ENCODE results near the gene MEF2A.
A peak's percentile ranks its signal among the peaks of the same experiment; 100 is the strongest.
"Not testable (repeated sequence)": the region's sequence is repeated elsewhere in the genome, so short reads cannot be mapped to it uniquely, and the experiment has no call there.

Gene MEF2A

DNA sequence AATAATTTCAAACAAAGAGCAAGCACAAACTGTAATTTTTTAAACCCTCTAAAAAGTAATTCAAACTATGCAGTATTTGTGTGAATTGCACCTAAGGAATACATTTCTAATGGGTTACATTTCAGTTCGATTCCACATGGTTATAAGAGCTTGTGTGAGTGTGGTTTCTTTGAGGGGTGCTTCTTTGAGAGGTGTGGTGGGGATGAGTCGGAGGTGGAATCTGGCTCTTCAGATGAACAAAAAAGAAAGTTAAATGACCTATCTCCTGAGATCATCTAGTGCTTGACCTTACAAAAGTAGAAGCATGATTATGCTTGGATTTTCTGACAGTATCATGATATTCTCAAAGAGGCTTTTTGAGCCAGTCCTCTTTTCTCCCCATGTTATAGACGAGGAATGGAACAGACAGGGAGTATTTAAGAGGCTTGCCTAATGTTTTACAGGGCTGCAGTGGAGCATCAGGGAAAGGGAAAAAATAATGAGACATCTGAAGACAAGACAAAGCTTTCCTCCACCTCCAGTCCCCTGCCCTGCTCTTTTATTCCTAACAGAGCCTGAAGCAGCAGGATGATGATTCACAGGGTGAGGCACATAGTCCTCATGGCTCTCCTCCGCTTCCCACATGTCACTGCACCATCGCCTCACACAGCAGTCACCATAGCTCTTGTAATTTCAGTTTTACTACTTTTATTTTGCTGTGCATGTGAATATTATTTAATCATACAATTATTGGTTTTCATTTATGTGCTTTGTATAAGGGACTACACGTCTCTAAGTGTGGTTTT lies 85.4 kb downstream of the MEF2A start:
- DNase-seq = no peak

- DNase-seq = no peak
These were observed 90.4 kb downstream of the MEF2A start for GRCh38 chr15:99656205-99656604.

- no peak for DNase-seq
These were observed 92.2 kb downstream of the MEF2A start for GRCh38 chr15:99657996-99658395.

DNA sequence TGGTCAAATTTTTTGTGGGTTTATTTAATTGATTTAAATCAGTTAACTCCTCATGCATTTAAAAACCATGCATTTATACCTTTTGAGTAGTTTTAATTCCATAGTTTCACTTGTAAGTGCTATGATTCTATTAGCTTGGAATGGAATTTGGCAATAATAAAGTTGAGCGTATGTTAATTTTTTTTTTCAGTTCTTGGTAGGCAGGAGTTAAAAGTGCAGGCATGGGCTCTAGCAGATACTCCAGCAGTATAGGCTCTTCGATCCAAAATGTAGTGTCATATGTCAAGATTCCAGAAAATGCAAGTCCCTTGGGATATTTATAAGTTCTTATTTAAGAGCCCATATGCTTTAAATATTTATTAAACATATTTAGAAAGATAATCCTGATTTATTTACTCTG lies 97.1 kb downstream of the MEF2A start:
- DNase-seq = no peak

DNA sequence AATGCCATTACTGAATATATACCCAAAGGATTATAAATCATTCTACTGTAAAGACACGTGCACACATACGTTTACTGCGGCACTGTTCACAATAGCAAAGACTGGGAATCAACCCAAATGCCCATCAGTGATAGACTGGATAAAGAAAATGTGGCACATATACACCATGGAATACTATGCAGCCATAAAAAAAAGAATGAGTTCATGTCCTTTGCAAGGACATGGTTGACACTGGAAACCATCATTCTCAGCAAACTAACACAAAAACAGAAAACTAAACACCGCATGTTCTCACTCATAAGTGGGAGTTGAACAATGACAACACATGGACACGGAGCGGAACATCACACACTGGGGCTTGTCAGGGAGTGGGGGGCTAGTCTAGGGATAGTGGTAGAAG lies 100.3 kb downstream of the MEF2A start:
- not testable (repeated sequence) for DNase-seq

DNA sequence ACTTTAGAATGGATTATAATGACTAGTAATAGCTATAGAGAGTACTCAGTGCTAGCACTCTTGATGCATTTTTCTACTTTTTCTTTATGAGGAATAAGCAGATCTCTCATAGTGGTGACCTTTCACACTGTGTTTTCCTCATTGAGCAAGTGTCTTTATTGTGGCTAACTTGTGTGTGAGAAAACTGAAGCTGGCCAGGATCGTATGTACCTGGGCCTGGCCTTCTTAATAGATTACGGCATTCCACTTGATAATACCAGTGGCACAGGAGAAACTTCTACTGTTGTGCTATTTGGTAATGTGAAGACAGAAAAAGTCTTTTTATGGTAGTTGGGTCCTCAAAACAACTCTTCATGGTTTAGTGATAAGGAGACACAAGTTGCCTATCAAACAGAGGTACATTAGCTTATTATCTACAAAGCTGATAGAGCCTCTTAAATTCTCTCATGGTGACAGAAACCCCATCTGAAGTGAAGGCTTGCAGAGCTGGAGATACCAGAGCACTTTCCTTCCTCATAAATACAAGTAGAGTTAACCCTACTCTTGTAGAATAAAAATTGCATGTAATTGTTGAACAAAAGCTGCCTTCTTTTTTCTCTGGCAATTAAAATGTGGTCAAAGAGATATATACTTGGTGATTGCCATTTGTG lies 102.9 kb downstream of the MEF2A start:
- no peak for DNase-seq

DNA sequence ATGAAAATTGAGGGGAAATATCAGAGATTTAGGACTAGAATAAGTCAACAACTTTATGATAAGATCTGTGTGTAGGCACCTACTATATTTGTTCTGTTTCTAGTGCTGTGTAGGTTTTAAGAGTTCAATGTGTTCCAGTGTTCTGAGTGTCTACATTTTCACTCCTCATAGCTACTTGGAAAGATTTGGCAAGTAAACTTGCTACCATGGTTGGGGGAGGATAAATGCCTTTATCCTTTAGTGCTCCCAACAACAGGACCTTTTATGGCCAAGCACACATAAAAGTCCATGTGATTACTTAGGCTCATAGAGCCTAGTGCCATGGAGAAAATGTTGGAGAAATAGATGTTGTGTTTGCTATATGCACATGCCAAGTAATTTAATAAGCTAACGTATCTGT lies 103.5 kb downstream of the MEF2A start:
- DNase-seq = no peak

DNA sequence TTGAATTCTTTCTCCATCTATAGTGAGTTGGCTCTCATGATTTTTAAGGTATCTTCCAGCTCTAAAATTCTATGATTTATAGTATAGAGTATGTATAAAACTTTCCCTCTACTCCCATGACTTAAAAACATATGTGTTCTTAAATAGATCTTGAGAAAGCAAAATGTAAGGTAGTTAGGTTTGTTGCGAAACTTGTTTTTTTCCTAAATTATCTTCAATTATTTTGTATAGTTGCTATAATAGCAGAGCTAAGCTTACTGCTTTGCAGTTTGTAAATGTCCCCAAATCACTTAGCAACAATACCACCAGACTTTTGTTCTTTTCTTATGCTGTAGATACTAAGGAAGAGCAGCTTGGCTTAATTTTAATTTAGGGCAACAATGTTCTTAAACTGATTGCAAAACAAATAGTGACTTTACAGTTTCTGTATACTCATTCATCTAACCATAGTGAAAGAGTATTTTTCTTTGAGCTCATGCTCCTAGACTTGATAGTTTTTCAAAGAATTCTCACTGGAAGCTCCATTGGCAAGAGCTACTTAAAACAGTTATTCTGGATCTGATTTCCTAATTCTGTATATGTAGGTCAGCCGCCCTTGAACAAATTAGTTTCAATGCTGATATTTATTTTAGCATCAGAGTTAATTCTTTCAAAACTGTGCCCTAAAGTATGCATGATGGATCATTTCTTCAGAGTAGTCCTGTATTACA lies 106.3 kb downstream of the MEF2A start:
- no peak for DNase-seq

DNA sequence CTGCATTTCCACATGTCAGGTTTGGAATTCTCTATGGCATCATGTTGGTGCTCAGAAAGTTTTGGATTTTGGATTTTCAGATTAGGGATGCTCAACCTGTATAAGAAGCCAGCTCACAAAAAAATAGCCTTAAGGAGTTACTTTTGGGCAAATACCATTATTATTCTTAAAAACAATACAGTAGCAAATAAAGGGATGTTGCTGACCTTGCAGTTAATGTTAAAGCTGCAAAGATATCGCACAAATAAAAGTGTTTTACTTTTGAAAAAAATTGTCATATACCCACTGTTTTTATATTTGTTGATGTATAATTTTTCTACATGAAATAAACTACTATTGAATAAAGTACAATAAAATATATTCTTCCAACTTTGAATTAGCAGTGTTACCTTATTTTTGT lies 107.3 kb downstream of the MEF2A start:
- no peak for DNase-seq

DNA sequence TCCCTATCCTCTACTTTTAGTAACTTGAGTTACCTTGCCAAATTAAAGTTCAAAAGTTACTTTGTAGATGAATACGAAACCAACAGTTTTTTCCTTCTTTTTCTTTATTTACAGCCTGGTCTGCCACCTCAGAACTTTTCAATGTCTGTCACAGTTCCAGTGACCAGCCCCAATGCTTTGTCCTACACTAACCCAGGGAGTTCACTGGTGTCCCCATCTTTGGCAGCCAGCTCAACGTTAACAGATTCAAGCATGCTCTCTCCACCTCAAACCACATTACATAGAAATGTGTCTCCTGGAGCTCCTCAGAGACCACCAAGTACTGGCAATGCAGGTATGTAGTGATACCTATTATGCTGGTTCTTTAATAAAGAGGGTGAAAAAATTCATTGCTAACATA lies 108.5 kb downstream of the MEF2A start:
- no peak for DNase-seq

- DNase-seq = no peak
These were observed 111.9 kb downstream of the MEF2A start for GRCh38 chr15:99677540-99678134.

- DNase-seq = no peak
These were observed 114.5 kb downstream of the MEF2A start for GRCh38 chr15:99680276-99680675.

GRCh38 chr15:99681990-99682389 lies 116.2 kb downstream of the MEF2A start:
- DNase-seq = no peak

GRCh38 chr15:99682455-99682854 lies 116.7 kb downstream of the MEF2A start:
- DNase-seq = no peak

DNA sequence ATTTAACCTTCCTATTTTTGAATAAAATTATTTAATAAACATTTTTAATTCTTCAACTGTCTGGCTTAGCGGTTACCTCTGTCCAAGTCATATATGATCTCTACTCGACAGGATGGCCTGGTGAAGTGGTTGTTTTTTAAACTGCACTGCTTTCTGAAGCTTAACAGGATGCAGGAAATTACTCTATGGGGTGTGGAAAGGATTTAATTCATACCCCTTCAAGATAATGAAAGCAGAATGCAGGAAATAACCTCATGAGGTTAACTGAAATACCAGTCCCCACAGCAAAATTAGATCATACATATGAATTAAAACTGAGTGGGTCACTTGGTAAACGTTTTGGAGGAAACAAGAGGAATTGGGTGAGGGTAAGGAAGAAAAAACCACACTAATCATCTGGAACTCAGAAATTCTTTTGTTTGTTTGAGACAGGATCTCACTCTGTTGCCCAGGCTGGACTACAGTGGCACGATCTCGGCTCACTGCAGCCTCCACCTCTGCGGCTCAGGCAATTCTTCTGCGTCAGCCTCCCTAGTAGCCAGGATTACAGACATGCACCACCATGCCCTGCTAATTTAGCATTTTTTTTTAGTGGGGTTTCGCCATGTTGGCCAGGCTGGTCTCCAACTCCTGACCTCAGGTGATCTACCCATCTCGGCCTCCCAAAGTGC lies 117.4 kb downstream of the MEF2A start:
- no peak for DNase-seq

GRCh38 chr15:99686290-99686689 lies 120.5 kb downstream of the MEF2A start:
- DNase-seq = no peak

DNA sequence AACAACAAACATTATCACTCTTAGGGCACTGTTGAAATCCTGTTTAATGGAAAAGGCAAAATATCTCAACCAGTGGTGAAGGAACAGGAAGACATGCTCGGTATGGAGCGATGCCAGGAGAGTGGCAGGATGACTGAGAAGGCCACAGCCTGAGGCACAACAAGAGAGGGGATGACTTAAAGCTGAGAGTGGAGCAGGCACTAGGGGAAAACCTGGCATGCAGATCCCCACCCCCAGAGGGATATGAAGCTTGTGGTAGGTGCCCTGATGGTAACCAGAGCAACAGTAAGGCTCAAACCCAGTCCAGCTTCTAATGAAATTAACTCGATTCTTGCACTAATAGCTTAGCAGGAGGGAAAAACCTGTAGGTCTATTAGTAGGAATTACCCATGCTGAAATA lies 127.0 kb downstream of the MEF2A start:
- DNase-seq = no peak

DNA sequence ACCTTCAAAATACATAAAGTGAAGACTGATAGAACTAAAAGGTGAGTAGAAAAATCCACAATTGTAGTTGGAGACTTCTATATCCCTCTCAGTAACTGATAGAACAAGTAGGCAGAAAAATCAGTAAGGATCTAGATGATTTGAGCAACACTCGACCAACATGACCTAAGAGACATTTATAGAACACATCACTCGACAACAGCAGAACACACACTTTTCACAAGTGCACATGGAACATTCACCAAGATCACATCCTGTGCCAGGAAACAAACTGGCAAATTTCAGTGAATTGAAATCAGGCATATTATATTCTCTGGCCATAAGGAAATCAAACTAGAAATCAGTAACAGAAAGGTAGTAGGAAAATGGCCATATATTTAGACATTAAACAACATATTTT lies 130.3 kb downstream of the MEF2A start:
- DNase-seq = no peak

DNA sequence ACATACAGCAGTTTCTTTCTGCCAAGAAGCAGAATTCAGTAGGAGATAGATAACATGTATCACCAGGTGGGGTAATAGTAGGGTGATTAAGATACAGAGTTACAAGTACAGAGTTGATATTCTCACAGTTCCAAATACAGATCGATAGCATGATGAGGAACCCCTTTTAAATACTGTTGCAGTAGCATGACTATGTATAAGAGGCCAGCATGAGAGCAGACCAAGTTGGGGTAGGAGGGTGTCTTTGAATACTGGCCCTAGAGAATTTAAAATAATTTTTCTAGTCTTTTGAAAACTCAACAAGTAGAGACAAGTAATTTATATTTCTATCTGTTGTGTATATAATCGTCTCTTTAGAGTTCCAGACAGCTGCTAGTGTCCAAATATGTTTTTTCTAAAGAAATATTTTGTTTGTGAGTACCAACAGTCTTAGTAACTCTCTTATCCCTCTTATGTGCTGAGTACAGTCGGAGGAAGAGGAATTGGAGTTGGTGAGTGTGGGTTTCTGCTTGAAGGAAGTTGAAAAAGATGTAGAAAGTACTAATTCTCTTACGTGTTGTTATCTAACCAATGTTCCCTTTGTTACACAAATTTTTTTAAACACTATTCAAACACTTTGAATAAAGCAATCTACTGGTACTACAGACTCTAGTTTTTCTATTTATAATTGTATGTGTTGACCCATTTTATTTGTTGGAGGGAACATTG lies 137.3 kb downstream of the MEF2A start:
- no peak for DNase-seq

- DNase-seq = no peak
These were observed 138.0 kb downstream of the MEF2A start for GRCh38 chr15:99703603-99704443.

DNA sequence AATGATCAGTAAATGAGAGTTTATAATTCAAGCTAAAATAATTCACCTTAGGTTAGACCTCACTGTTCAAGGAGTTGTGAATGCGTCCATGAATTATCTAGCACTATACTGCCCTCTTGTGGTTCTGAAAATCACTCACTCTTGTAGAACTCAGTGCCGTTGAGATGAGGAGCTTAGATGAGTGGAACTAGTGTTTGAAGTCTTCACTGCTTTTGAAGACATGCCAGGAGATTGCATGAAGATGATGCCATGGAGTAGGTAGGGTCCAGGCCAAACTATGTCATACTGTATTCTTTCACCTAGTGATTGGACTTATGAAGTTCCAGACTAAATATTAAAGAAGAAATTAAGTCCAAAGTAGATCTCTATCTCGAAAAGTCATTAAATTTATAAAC lies 138.7 kb downstream of the MEF2A start:
- peak; percentile 80 for DNase-seq
